CD8-positive, alpha-beta memory T cell (primary cell): ENCODE results near the gene NR2F2. TPM values are rescaled to one million over a fixed set of nuclear protein-coding genes. Genes with fewer than 3 reads are reported as not detected.

ENCODE experiments used
- CTCF ChIA-PET: fragments of 350-600 bp; sonication (Branson Sonifier 250); formaldehyde crosslinking; loops from one replicate; lab custom pipeline; 2021; ENCODE audit warnings: antibody characterized with exemption; lab: Charles Lee
- POLR2A ChIA-PET: fragments of 350-600 bp; sonication (Branson Sonifier 250); formaldehyde crosslinking; loops from one replicate; lab custom pipeline; 2021; ENCODE audit warnings: antibody characterized with exemption; lab: Charles Lee
- DNase-seq, 5 donors: peaks; one replicate each; pipeline versions ENCODE4 v3.0.0 to v3.0.0-alpha.2; 2020 to 2022; ENCODE audit warnings: mixed read lengths in 1 of 5
- H3K27ac ChIP-seq: one replicate; pipeline ENCODE4 v1.7.0; 2013; ENCODE audit warnings: low read depth, mild to moderate bottlenecking, low read length, moderate library complexity
- H3K27me3 ChIP-seq: 2 replicates; pipeline ENCODE4 v1.7.0; 2013; ENCODE audit warnings: low read length, mild to moderate bottlenecking; ENCODE audit not compliant: insufficient read depth, poor library complexity, severe bottlenecking
- H3K36me3 ChIP-seq: 2 replicates; pipeline ENCODE4 v1.7.0; 2013; ENCODE audit warnings: mild to moderate bottlenecking, low read length, moderate library complexity; ENCODE audit not compliant: insufficient read depth
- H3K4me1 ChIP-seq: 2 replicates; pipeline ENCODE4 v1.7.0; 2013; ENCODE audit warnings: mild to moderate bottlenecking, low read length, moderate library complexity; ENCODE audit not compliant: insufficient read depth
- H3K4me3 ChIP-seq: 2 replicates; pipeline ENCODE4 v1.7.0; 2013; ENCODE audit warnings: mild to moderate bottlenecking, low read length
- H3K9me3 ChIP-seq: 2 replicates; pipeline ENCODE4 v1.7.0; 2013; ENCODE audit warnings: mild to moderate bottlenecking, low read length
- H3K27ac Mint-ChIP-seq, 8 donors: one replicate each; pipeline ENCODE4 v1.8.0; 2020 to 2021; ENCODE audit warnings: mixed read lengths in 8 of 8, mild to moderate bottlenecking in 6 of 8, inconsistent platforms in 3 of 8, moderate library complexity in 3 of 8
- H3K27me3 Mint-ChIP-seq, 2 donors: one replicate each; pipeline ENCODE4 v1.8.0; 2020 to 2021; ENCODE audit warnings: mixed read lengths in 2 of 2, mild to moderate bottlenecking in 1 of 2, moderate library complexity in 1 of 2
- H3K36me3 Mint-ChIP-seq, 3 donors: one replicate each; pipeline ENCODE4 v1.8.0; 2020 to 2021; ENCODE audit warnings: mixed read lengths in 3 of 3, inconsistent platforms in 1 of 3, mild to moderate bottlenecking in 1 of 3
- H3K4me1 Mint-ChIP-seq, 3 donors: one replicate each; pipeline ENCODE4 v1.8.0; 2020 to 2021; ENCODE audit warnings: mixed read lengths in 3 of 3, inconsistent platforms in 1 of 3, mild to moderate bottlenecking in 1 of 3
- H3K4me3 Mint-ChIP-seq, 7 donors: one replicate each; pipeline ENCODE4 v1.8.0; 2020 to 2021; ENCODE audit warnings: mixed read lengths in 7 of 7, mild to moderate bottlenecking in 6 of 7, moderate library complexity in 4 of 7, inconsistent platforms in 2 of 7
- H3K9me3 Mint-ChIP-seq, 5 donors: one replicate each; pipeline ENCODE4 v1.8.0; 2020 to 2022; ENCODE audit warnings: mixed read lengths in 5 of 5, mild to moderate bottlenecking in 3 of 5, moderate library complexity in 2 of 5, inconsistent platforms in 1 of 5
- polyA plus RNA-seq: library from polyadenylated mRNA; unstranded; fragments of 300-500 nt; fragmentation: Illumina TruSeq; gene quantifications from one replicate; pipeline ENCODE4 v1.2.3, GENCODE V29; 2021
- total RNA-seq, 2 experiments: library from RNA; stranded (reverse); gene quantifications; one replicate each; pipeline ENCODE4 v1.2.3, GENCODE V29; 2021

Gene NR2F2
- total and polyA plus RNA-seq, 3 experiments from 2014 or later: not detected

DNA sequence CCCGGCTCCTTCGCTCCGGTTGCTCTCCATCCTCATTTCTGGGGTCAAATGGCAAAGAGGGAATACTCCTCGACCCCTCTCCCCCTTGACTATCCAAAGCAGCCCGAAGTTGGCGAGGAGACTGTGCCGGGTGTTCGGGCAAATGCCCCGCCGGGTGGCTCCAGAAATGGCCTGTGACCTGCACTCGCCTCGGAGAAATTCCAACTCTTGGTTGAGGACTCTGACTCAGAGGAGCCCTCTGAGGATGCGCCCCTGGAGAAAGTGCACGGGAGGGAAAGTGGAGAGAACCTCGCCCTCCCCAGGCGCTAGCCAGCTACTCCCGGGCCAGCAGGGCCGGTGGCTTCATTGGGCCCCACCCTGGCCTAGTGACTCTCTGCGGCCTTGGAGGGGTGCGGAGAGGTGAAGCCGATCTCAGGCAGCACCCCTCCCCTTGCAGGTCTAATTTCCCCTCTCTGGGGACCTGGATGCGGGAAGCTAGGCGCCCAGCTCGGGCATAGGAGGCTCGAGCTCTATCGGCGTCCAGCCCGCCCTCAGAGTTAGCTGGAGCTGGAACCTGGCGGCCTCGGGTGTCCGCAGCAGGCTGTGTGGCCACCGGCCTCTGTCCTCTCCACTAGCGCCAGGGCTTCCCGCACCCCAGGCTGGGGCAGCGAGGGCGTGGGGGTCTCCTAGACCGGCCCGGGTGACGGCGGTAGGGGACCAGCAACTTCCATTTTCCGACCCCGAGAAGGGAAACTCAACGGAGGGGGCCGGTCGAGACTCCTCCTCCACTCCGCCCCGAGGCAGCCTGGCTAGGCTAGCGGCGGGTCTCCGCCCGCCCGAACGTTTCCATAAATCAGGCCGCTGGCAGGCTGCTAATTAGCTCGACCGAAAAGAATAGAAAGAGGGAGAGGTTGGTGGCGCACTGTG lies 29.4 kb downstream of the NR2F2 start:
- peaks cover 57 to 65% of the 10 kb centered on the region in 2 donors for H3K27me3 Mint-ChIP-seq
- no peak for DNase-seq
- no peaks in the 10 kb centered on the region for H3K9me3 ChIP-seq

DNA sequence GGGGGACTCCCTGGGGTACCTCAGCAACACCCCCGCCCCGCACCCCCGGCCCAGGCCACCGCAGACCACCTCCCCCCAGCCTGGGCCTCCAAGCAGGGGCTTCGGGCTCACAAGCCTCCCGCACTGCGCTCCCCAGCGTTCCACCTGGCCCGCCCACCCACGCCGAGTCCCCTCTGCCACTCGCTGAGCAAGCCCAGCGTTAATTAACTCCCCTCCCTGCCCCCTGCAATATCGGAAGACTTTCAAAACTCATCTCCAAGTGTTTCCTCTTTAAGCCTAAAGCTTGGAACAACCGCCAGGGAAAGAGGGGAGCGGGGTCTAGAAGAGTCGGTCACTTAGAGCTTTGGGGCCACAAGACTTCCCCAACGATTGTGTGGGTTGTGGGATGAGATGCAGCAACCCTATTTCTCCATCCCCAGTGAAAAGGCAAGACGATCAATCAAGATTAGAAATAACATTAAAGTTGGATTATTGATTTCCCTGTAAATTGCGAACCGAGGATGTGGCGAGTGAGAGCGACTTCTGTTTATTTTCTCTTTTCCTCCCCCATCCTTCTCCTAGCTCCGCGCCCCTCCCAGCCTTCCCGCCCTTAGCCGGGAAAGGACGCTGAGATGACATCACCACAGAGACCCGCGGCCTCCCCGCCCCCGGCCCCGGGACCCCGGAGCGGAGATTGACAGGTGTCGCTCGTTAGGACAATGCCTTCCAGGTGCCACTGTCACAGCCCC lies 30.2 kb downstream of the NR2F2 start:
- Histone ChIP-seq H3K27me3 (peaks cover 48% of the 10 kb centered on the region), H3K4me1 (peaks cover 23% of the 10 kb centered on the region), H3K9me3 (no peaks in the 10 kb centered on the region), H3K36me3 (no peaks in the 10 kb centered on the region), H3K4me3 (no peak overlapping the region), H3K27ac (no peak overlapping the region)
- Mint-ChIP-seq H3K9me3 (peaks cover 0 to 15% (median 11%) of the 10 kb centered on the region in 5 donors), H3K4me1 (peaks cover 22 to 30% (median 27%) of the 10 kb centered on the region in 3 donors), H3K27me3 (peaks cover 64 to 73% of the 10 kb centered on the region in 2 donors), H3K36me3 (peaks cover 0 to 1% (median 0%) of the 10 kb centered on the region in 3 donors), H3K27ac (no peak overlapping the region), H3K4me3 (peak overlapping the region in 1 of 7 donors; percentile 5)
- no peak for DNase-seq
- ChIA-PET POLR2A (no interaction called here), CTCF (no interaction called here)

More for the DNA sequence above, 29.4 kb downstream of the NR2F2 start:
- Histone ChIP-seq H3K27me3 (peaks cover 52% of the 10 kb centered on the region), H3K36me3 (no peaks in the 10 kb centered on the region), H3K27ac (no peak overlapping the region), H3K4me3 (no peak overlapping the region), H3K4me1 (peaks cover 23% of the 10 kb centered on the region)
- Mint-ChIP-seq H3K4me3 (peak overlapping the region in 2 of 7 donors; percentile 27 to 46), H3K9me3 (peaks cover 0 to 15% (median 11%) of the 10 kb centered on the region in 5 donors), H3K36me3 (peaks cover 0 to 1% (median 0%) of the 10 kb centered on the region in 3 donors), H3K4me1 (peaks cover 22 to 33% (median 29%) of the 10 kb centered on the region in 3 donors), H3K27ac (no peak overlapping the region)
- ChIA-PET CTCF (interaction anchor here (1.2 kb wide), 1 partner anchor 17 kb away, joined by 3 read pairs; no protein-coding TSS in a partner anchor), POLR2A (no interaction called here)

DNA sequence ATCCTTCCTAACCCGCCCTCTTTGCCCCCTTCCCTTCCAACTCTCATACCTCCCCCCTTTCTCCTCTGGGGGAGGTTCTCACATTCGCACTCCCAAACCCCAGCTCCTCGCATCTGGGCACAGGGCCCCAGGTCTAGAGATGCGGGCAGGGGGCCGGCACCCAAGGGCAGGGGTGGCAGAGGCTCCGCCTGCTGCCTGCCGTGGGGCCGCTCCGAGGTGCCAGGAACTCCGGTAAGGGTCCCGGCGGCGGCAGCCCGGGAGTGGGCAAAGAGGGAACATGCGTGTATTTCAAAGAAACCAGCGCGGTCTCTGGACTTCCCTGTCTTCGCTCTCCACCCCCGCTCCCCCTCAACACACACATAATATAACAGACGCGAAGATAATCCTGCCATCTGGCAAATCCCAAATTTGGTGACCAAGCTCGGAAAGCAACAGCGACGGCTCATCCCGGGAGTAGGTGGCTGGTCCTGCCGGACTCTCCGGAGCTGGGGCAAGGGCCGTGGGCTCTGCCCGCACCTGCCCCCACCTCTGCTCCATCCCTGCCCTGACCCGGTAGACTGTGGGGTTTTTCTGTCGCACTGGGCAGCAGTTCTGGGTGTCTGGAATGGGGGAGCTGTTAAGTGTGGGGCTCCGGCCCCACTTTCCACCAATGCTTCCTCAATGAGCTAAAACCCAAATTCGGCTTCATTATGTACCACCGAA lies 31.0 kb downstream of the NR2F2 start:
- Histone ChIP-seq H3K9me3 (no peaks in the 10 kb centered on the region), H3K27me3 (peaks cover 45% of the 10 kb centered on the region), H3K4me3 (no peak overlapping the region), H3K36me3 (no peaks in the 10 kb centered on the region), H3K27ac (no peak overlapping the region), H3K4me1 (peaks cover 18% of the 10 kb centered on the region)
- H3K4me1 Mint-ChIP-seq: peaks cover 19 to 24% (median 20%) of the 10 kb centered on the region in 3 donors
- H3K4me3 Mint-ChIP-seq: no peak overlapping the region
- POLR2A ChIA-PET: no interaction called here
- peaks cover 0 to 1% (median 0%) of the 10 kb centered on the region in 3 donors for H3K36me3 Mint-ChIP-seq
- peaks cover 65 to 79% of the 10 kb centered on the region in 2 donors for H3K27me3 Mint-ChIP-seq
- H3K27ac Mint-ChIP-seq: peak overlapping the region in 1 of 8 donors; percentile 67
- DNase-seq: no peak
- peaks cover 0 to 15% (median 11%) of the 10 kb centered on the region in 5 donors for H3K9me3 Mint-ChIP-seq
- CTCF ChIA-PET: no interaction called here

DNA sequence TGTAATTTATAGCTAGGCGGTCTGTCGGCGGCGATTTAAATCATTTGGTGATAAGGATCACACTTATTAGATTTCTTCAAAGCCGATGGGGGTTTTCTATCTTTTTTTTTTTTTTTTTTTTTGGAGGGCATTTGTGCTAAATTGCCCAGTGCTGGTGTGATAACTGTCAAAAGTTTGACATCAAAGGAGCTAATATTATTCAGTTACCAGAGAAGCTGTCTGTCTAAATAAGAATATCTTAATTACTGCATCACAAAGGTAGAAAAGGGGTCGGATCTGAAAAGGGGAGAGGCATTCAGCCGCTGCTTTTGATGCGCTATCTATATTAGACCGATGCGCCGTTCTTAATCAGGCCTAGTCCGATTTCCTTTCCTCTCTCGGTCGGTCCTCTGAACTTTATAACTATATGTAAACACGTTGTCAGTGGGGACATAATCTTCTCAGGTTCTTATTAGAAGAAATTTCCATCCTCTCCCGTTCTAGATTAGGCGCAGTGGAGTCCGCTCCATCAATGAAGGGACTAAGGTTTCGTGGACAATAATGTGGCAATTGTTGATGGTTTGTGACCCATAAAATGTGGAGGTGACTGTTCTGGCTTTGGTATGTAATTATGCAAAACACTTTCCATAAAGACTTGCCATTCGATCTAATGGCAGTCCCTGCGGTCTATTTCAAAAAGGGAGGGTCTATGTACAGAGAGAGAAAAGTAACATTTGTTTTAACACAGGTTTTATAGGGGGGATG lies 31.7 kb downstream of the NR2F2 start:
- DNase-seq: no peak
- CTCF ChIA-PET: no interaction called here
- Mint-ChIP-seq H3K36me3 (peaks cover 0 to 1% (median 0%) of the 10 kb centered on the region in 3 donors), H3K4me1 (peaks cover 14 to 19% (median 14%) of the 10 kb centered on the region in 3 donors), H3K4me3 (peak overlapping the region in 1 of 7 donors; percentile 21), H3K27ac (peak overlapping the region in 1 of 8 donors; percentile 67), H3K9me3 (peaks cover 0 to 15% (median 10%) of the 10 kb centered on the region in 5 donors), H3K27me3 (peaks cover 69 to 85% of the 10 kb centered on the region in 2 donors)
- Histone ChIP-seq H3K27me3 (peaks cover 45% of the 10 kb centered on the region), H3K36me3 (no peaks in the 10 kb centered on the region), H3K27ac (no peak overlapping the region), H3K4me3 (no peak overlapping the region), H3K9me3 (no peaks in the 10 kb centered on the region), H3K4me1 (peaks cover 13% of the 10 kb centered on the region)
- POLR2A ChIA-PET: no interaction called here

DNA sequence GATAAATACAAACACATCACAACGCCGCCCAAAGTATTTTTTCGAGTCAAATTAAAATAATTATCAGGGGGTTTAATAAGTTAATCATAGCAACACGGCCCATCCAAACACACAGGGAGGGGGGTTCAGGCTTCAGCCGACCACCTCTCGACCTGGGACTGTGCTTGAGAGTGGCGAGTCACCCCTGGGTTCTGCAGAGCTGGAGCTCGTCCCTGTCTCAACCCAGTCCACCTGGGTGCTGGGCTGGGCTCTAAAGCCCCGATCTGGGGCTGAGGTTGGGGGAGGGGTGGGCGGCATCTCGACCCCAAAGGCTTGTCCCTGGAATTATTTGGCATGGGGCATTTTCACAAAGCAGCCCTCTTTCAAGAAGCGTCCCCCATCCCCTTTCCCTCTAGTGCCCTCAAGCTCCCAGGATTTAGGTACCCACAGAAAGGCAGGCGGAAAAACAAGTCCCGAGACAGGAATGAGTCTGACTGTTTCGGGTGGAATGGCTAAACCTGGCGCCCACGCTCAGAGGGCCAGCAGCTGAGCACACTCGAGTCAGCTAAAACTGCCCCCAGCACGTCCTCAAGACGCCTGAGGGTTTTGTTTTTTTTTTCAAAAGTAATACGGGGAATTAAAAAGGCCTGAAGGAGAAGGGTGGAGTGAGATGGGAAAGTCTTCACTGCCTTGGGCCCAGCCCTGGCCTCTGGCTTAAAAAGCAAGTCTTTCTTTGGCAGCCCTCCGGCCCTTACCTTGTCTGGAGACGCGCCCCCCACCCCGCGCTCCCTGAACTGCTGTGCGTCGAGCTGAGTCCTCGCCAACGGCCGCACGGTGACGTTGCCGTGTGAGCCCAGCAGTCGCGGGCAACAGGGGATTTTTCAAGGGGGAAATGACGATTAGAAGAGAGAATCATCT lies 32.5 kb downstream of the NR2F2 start:
- Histone ChIP-seq H3K4me3 (no peak overlapping the region), H3K4me1 (peaks cover 5% of the 10 kb centered on the region), H3K36me3 (no peaks in the 10 kb centered on the region), H3K9me3 (no peaks in the 10 kb centered on the region), H3K27me3 (peaks cover 48% of the 10 kb centered on the region), H3K27ac (no peak overlapping the region)
- DNase-seq: no peak
- ChIA-PET CTCF (no interaction called here), POLR2A (no interaction called here)
- peak overlapping the region in 1 of 8 donors; percentile 67 for H3K27ac Mint-ChIP-seq
- H3K4me3 Mint-ChIP-seq: peak overlapping the region in 1 of 7 donors; percentile 63
- no peaks in the 10 kb centered on the region for H3K36me3 Mint-ChIP-seq
- H3K27me3 Mint-ChIP-seq: peaks cover 69 to 87% of the 10 kb centered on the region in 2 donors
- H3K9me3 Mint-ChIP-seq: peaks cover 0 to 20% (median 9%) of the 10 kb centered on the region in 5 donors
- H3K4me1 Mint-ChIP-seq: peaks cover 6 to 11% (median 7%) of the 10 kb centered on the region in 3 donors

DNA sequence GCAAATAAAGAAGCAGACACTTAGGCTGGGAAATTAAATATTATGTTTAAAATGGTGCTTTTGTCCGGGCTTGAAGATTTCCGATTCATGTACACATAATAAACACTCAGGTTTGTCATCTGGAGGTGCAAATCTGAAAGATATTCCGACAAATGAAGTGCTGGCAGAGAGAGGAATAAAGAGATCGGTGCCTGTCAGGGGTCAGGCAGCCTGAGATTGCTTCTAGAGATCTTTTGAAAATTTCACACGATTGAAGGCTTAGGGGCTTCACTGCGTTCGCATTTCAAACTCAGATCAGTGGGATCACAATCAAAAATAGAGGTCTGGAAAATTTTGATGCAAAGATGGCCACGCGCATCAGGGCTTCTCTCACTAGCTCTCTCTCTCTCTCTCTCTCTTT lies 33.2 kb downstream of the NR2F2 start:
- no peak for DNase-seq
- CTCF ChIA-PET: no interaction called here
- no peak overlapping the region for H3K4me3 ChIP-seq
- no peaks in the 10 kb centered on the region for H3K9me3 ChIP-seq
- Mint-ChIP-seq H3K27me3 (peaks cover 70 to 87% of the 10 kb centered on the region in 2 donors), H3K27ac (peak overlapping the region in 1 of 8 donors; percentile 35), H3K4me3 (no peak overlapping the region), H3K9me3 (peaks cover 0 to 16% (median 7%) of the 10 kb centered on the region in 5 donors), H3K4me1 (peaks cover 0 to 4% (median 3%) of the 10 kb centered on the region in 3 donors), H3K36me3 (no peaks in the 10 kb centered on the region)
- H3K27me3 ChIP-seq: peaks cover 43% of the 10 kb centered on the region
- H3K4me1 ChIP-seq: no peaks in the 10 kb centered on the region
- H3K36me3 ChIP-seq: no peaks in the 10 kb centered on the region
- H3K27ac ChIP-seq: no peak overlapping the region
- POLR2A ChIA-PET: no interaction called here
